Skeletal muscle satellite cell (primary cell): ENCODE results near the gene WDR26.

Experiments
- H3K27me3 ChIP-seq: 2 replicates; pipeline ENCODE4 v1.7.0; 2013; ENCODE audit warnings: low read length; ENCODE audit not compliant: control insufficient read depth, insufficient read depth
- H3K36me3 ChIP-seq: 2 replicates; pipeline ENCODE4 v1.7.0; 2013; ENCODE audit warnings: mild to moderate bottlenecking, control low read depth, low read length; ENCODE audit not compliant: insufficient read depth
- H3K4me1 ChIP-seq: 2 replicates; pipeline ENCODE4 v1.7.0; 2013; ENCODE audit warnings: low read length; ENCODE audit not compliant: control insufficient read depth, insufficient read depth
- H3K4me2 ChIP-seq: 2 replicates; pipeline ENCODE4 v1.7.0; 2013; ENCODE audit warnings: mild to moderate bottlenecking, low read length
- H3K4me3 ChIP-seq: 2 replicates; pipeline ENCODE4 v1.7.0; 2013; ENCODE audit warnings: low read length
- H3K9ac ChIP-seq: 2 replicates; pipeline ENCODE4 v1.7.0; 2013; ENCODE audit warnings: mild to moderate bottlenecking, low read depth, low read length, moderate library complexity
- H3K9me3 ChIP-seq: replicated peaks from 2 replicates; pipeline ENCODE4 v1.7.0; 2013; ENCODE audit warnings: mild to moderate bottlenecking, control low read depth, low read length
- small RNA-seq: library from RNA; depleted of rRNA; stranded (forward); fragments of <200 nt; gene quantifications from one replicate; pipeline ENCODE3, GENCODE V24; 2012

WDR26 gene

GRCh38 chr1:224338150-224338838 lies 96.3 kb downstream of the WDR26 start:
- Histone ChIP-seq H3K4me2 (no peak overlapping the region), H3K27me3 (peaks cover 13% of the 10 kb centered on the region), H3K4me3 (no peak overlapping the region), H3K9ac (no peak overlapping the region), H3K9me3 (peaks cover 4% of the 10 kb centered on the region), H3K4me1 (peaks cover 8% of the 10 kb centered on the region), H3K36me3 (no peaks in the 10 kb centered on the region)

Small RNAs within 50 kb of the gene (small RNA-seq; reads per million reads assigned to genes)
- gene MIR4742, result 5.2 reads per million, percentile 86 among the genes with 10 or more reads in this experiment
